HG03432 (cell line): ENCODE data around the gene ADAM10.

Source experiments
- ATAC-seq: cut with Tn5 transposase; IDR thresholded peaks from one replicate; pipeline ENCODE4 v1.9.1; 2021; ENCODE audit warnings: mild to moderate bottlenecking, moderate library complexity; ENCODE audit not compliant: unreplicated experiment

Gene ADAM10

GRCh38 chr15:58554758-58555157 lies 194.7 kb downstream of the ADAM10 start:
- ATAC-seq: no peak

- no peak for ATAC-seq
These were observed 196.1 kb downstream of the ADAM10 start for GRCh38 chr15:58553365-58553918.

DNA sequence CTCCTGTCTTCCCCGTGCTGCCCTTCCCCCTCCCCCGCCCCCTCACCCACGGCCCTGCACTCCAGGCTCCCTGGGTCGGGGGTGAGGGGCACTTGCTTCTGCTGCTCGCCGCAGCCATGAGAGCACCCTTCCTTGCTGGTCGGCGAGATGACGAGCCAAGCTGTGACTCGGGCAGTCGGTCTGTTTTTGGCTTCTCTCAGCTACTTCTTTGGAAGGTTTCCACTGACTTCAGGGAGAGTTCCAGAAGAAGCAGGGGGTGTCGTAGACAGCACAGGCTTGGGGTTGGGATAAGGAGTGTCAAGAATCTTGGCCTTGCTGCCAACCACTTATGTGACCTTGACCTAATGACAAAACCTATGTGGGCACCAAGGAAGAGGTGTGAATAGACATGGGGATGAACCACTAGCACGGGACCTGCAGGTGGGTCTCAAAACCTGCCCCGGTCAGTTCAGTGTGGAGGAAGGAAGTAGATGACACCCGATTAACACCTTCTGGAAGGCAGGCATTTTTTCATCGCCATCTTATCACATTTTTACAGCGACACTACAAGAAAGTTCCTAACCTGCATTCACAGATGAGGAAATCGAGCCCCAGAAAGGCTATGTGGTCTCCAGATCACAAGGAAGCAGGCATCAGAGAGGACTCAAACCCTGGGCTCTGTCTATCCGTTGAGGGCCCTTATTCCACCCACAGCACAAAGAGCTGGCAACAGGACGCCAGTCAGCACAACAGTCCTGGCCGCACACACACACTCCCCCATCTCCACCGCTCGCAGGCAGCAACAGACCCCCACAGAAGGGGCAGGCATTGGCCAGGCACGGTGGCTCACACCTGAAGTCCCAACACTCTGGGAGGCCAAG lies 196.8 kb downstream of the ADAM10 start:
- no peak for ATAC-seq

DNA sequence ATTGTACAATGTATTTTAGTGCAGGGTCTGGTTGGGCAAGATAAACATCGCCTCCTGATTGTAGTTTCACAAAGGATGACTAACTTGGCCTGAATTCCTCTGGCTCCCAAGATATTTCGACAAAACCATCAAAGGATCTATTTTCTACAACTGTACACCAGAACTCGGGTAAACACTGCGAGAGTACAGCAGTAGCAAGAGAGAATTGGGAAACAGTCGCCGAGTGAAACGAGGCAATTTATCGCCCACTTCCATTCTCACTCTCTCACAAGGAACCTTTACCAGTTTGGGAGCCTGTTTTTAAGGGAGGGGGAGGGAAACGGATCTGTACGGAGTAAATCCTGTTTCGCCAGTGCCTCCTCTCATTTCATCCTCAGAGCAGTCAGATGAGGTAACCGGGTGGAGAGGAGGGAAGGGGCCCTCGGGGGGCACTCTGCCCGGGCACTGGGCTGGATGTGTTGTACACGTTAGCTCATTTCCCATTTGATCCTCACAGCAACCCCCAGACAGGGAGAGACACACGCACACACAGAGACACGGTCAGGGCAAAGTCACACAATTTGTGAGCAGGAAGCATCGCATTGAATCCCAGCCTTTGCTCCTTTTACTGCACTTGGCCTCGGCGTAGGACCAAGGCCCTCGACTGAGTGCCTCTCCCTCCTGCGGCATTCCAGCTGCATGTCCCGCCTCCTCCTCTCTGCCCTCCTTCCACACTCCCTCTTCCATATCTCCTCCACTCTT lies 197.6 kb downstream of the ADAM10 start:
- ATAC-seq: no peak

DNA sequence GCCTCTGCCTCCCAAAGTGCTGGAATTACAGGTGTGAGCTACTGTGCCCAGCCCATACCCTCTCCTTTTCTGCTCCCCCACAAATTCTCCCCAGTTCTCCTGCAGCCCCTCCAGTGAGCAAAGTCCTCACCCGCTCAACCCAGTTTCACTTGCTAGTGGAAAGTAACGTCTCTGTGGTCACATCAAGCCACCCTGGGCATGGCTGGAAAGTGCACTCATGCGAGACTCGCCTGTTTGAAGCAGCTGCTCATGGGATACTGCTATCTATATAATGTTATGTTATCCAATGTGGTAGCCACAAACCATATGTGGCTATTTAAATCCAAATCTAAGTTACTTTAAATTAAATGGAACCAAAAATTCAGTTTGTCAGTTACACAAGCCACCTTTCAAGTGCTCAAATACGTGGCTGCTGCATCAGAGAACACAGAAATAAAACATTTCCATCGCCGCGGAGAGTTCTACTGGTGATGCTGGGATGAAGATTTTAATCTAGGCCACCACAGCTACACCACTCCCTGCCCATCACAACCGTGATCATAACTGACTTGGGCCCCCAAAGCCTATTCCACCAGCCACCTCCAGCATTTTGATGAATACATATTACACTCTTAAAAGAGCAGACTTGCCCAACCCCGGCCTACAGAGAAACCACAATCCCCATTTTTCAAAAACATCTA lies 198.3 kb downstream of the ADAM10 start:
- ATAC-seq: no peak

- ATAC-seq: no peak
These were observed 199.8 kb downstream of the ADAM10 start for GRCh38 chr15:58549785-58550074.

DNA sequence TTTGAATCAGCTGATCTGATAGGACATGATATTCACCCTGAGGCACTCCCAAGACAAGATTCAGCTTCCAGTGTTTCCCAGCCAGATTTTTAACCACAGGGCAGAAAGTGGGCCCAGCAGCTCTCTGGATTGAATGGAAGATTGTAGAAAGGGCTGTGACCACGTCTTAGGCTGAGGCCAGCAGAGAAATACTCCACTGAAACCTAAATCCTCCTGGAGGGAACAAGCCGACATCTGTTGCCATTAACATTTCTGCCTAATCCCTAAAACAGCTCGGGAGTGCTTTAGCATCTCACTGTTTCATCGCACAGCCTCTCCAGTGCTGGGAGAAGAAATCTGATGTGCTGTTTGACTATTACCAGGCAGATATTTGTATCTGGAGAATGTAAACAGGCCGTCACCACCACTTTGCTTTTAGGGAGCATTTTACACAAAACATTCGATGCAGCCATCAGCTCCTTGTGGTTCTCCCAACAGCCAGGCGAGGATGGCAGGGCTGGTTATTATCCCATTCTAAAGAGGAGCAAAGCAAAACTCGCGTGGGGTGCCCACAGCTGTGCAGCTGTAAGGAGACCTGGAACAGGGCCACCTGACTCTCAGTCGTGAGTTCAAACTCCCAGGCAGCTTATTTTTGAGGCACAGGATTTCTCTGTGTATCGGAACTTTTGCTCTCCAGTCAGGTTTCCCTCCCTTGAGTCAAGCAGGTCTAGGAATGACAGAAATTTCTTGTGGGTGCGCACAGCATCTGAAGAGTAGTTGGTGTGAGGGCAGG lies 200.3 kb downstream of the ADAM10 start:
- ATAC-seq: no peak

DNA sequence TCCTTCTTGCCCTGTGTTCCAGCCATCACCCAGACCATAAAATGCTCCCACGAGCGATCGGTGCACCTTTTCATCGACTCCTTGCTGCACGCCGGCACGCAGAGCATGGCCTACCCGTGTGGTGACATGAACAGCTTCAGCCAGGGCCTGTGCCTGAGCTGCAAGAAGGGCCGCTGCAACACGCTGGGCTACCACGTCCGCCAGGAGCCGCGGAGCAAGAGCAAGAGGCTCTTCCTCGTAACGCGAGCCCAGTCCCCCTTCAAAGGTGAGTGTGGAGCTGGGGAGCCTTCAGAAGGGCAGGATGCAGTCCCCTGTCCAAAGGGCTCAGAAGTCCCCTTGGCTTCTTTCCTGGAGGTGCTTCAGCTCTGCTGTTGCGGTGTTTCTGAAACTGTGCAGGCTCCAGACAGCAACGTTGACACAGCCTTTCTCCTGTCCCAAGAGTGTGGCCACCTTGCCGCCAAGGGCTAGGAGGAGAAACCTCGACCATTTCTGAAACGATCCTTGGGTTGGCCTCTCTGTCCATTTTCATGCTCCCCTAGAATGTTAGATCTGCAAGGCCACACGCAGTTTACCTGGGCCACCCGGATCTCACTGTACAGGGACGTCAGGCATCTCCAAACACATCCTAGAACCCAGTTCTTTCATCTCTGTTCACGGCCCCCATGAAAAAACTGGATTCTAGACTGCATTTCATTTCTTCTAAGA lies 201.0 kb downstream of the ADAM10 start:
- no peak for ATAC-seq

- ATAC-seq: no peak
These were observed 201.7 kb downstream of the ADAM10 start for GRCh38 chr15:58547628-58548307.

GRCh38 chr15:58546635-58547627 lies 202.6 kb downstream of the ADAM10 start:
- ATAC-seq: no peak

GRCh38 chr15:58546066-58546591 lies 203.4 kb downstream of the ADAM10 start:
- ATAC-seq: no peak

DNA sequence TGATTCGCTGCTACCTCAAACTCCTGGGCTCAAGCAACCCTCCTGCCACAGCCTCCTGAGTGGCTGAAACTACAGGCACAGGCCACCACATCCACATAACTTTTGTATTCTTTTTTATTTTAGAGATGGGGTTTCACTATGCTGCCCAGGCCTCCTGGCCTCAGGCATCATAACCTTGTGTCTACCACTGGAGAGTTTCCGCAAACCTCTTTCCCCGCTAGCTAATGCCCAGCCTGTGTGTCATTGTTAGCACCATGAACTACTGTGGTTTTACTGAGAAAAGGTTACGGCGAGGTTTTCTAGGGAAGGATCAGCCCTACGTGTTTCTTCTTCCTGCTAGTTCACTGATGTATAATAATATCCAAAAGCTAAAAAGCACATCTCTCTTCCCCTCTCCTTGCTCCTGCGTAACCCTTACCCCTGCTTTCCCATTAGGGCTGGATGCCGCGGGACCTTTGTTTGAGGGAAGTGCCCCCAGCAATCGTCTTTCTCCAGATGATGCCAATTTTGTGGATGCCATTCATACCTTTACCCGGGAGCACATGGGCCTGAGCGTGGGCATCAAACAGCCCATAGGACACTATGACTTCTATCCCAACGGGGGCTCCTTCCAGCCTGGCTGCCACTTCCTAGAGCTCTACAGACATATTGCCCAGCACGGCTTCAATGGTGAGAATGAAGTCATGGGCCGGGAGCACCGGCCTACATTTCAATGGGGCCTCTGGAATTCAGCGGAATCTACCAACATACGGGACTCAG lies 204.0 kb downstream of the ADAM10 start:
- no peak for ATAC-seq

DNA sequence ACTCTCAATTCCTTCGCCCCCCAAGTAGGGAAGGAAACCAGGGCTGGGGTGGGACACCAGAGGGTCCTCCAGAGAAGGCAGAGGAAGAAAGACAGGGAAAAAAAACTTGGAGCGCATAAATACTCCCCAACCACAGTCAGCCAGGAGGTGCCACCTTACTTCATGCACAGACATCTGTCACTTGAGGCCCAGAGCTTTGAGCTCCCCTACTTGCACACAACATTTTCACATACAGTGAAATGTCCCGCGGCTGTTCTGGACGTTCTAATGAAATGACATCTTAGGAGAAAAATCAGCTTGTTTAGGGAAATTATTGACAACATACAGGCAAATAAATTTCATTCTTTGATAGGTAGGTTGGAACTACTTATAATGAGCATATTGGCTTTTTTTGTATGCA lies 204.8 kb downstream of the ADAM10 start:
- ATAC-seq: no peak

DNA sequence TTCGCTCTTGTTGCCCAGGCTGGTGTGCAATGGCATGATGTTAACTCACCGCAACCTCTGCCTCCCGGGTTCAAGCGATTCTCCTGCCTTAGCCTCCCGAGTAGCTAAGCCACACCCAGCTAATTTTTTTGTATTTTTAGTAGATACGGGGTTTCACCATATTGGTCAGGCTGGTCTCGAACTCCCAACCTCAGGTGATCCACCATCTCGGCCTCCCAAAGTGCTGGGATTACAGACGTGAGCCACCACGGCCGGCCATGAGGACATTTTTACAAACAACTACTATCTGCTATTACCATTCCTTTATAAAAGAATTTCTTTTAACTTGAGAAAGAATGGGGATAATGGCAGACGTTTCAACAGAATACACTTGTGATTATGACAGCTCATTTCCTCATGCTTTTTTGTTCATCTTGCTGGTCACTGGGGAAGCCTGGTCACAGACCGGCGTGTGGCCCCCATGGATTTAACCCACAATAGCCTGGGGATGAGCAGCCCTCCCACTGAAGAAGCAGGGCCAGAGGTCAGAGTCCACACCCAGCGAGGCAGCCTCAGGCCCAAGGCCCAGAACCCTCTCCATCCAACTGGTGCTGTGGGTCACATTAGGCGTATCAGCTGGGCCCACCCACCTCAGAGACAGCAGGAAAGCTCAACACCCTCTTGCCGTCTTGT lies 205.7 kb downstream of the ADAM10 start:
- no peak for ATAC-seq

DNA sequence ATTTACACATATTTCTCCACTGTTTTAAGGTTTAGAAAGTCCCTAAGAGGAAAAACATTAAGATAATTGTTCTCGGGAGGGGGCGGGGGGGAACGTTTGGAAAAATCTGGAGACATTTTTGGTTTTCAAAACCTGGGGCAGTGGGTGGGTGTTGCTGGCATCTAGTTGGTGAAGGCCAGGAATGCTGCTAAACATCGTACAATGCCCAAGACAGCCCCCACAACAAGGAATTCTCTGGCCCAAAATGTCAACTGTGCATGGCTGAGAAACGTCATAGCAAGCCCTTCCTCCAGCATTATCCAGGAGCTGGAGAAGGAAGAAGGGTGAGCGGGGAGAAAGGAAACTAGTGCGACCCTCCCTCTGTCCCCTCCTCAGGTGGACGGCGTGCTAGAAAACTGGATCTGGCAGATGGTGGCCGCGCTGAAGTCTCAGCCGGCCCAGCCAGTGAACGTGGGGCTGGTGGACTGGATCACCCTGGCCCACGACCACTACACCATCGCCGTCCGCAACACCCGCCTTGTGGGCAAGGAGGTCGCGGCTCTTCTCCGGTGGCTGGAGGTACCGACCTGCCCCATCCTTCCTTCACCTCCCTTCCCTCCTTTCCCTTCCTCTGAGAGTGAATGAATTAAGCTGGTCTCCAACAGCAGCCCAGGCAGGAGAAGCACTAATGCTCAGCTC lies 208.0 kb downstream of the ADAM10 start:
- ATAC-seq: no peak

- ATAC-seq: no peak
These were observed 210.0 kb downstream of the ADAM10 start for GRCh38 chr15:58539548-58539947.
